HepG2 (cell line): ENCODE results near the gene HECA. TPM values are rescaled to one million over a fixed set of nuclear protein-coding genes. Genes with fewer than 3 reads are reported as not detected.
A peak's percentile ranks its signal among the peaks of the same experiment; 100 is the strongest.

Experiments
- AKAP8 ChIP-seq: sonication (generic); formaldehyde crosslinking; IDR thresholded peaks from 2 replicates; pipeline ENCODE4 v1.5.1; 2020; ENCODE audit warnings: mild to moderate bottlenecking, missing genetic modification reagents
- EEA1 ChIP-seq: sonication (generic); formaldehyde crosslinking; IDR thresholded peaks from 2 replicates; pipeline ENCODE4 v1.5.1; 2020; ENCODE audit warnings: mild to moderate bottlenecking, missing genetic modification reagents, borderline replicate concordance
- JUNB ChIP-seq: sonication (generic); formaldehyde crosslinking; IDR thresholded peaks from 2 replicates; pipeline ENCODE4 v1.8.0; 2022; ENCODE audit warnings: missing genetic modification reagents, mild to moderate bottlenecking, borderline replicate concordance
- RBAK ChIP-seq: sonication (generic); formaldehyde crosslinking; IDR thresholded peaks from 2 replicates; pipeline ENCODE4 v1.5.1; 2020; ENCODE audit warnings: mild to moderate bottlenecking, missing genetic modification reagents
- SAP130 ChIP-seq: IDR thresholded peaks from 2 replicates; pipeline ENCODE4 v1.6.1; 2016; ENCODE audit warnings: low read depth
- SMARCE1 ChIP-seq: fragments of 450-650 bp; IDR thresholded peaks from 2 replicates; pipeline ENCODE4 v1.6.1; 2017; ENCODE audit warnings: borderline replicate concordance
- SNAPC2 ChIP-seq: sonication (generic); formaldehyde crosslinking; IDR thresholded peaks from 2 replicates; pipeline ENCODE4 v1.8.1; 2022; ENCODE audit warnings: mild to moderate bottlenecking, missing genetic modification reagents
- SNRNP70 ChIP-seq: fragments of 200-400 bp; formaldehyde crosslinking; IDR thresholded peaks from 2 replicates; pipeline ENCODE4 v1.6.1; 2017; ENCODE audit warnings: mild to moderate bottlenecking, low read depth, low read length, moderate library complexity
- ZKSCAN5 ChIP-seq: sonication (generic); formaldehyde crosslinking; IDR thresholded peaks from 2 replicates; pipeline ENCODE4 v1.5.1; 2020; ENCODE audit warnings: mild to moderate bottlenecking, missing genetic modification reagents
- ZNF280B ChIP-seq: sonication (generic); formaldehyde crosslinking; IDR thresholded peaks from 2 replicates; pipeline ENCODE4 v1.5.0; 2020; ENCODE audit warnings: missing genetic modification reagents, mild to moderate bottlenecking, borderline replicate concordance
- ZNF580 ChIP-seq: IDR thresholded peaks from 2 replicates; pipeline ENCODE4 v1.6.1; 2016; ENCODE audit warnings: low read depth, borderline replicate concordance
- ZNF678 ChIP-seq: sonication (generic); formaldehyde crosslinking; IDR thresholded peaks from 2 replicates; pipeline ENCODE4 v1.4.0; 2020; ENCODE audit warnings: mild to moderate bottlenecking, missing genetic modification reagents
- ZNF75D ChIP-seq: sonication (generic); formaldehyde crosslinking; IDR thresholded peaks from 2 replicates; pipeline ENCODE4 v1.8.1; 2023; ENCODE audit warnings: missing genetic modification reagents, mild to moderate bottlenecking, borderline replicate concordance
- ZXDC ChIP-seq: sonication (generic); formaldehyde crosslinking; IDR thresholded peaks from 2 replicates; pipeline ENCODE4 v1.5.0; 2020; ENCODE audit warnings: mild to moderate bottlenecking, missing genetic modification reagents
- polyA plus RNA-seq, 8 experiments: library from polyadenylated mRNA; depleted of rRNA in 3 of 8; stranded (reverse) in 7 of 8; unstranded in 1 of 8; fragments of >200 nt; fragmentation: Illumina TruSeq in 4 of 8; extraction: Trizol in 4 of 8; gene quantifications; 2 replicates each; pipeline versions ENCODE4 v1.2.1 to v1.2.3, GENCODE V29; 2011 to 2016; ENCODE audit warnings: low read depth in 4 of 8, missing spikeins in 1 of 8, mixed read lengths in 1 of 8; ENCODE audit not compliant: insufficient read depth in 1 of 8
- total RNA-seq, 5 experiments: library from RNA; depleted of rRNA; stranded (reverse); fragments of >200 nt; fragmentation: Illumina TruSeq; extraction: Trizol; gene quantifications; 2 replicates each; pipeline ENCODE4 v1.2.3, GENCODE V29; 2016; ENCODE audit warnings: low read depth in 1 of 5
- TF ChIP-seq, protein P1 (sequence below): sonication (generic); formaldehyde crosslinking; IDR thresholded peaks from 2 replicates; pipeline ENCODE4 v1.4.0; 2020; ENCODE audit warnings: missing genetic modification reagents; ENCODE audit errors: not compliant biosample characterization
- TF ChIP-seq, protein P2 (sequence below): sonication (generic); formaldehyde crosslinking; IDR thresholded peaks from 2 replicates; pipeline ENCODE4 v1.5.1; 2020; ENCODE audit warnings: mild to moderate bottlenecking, missing genetic modification reagents, moderate library complexity
- TF ChIP-seq, protein P3 (sequence below): sonication (generic); formaldehyde crosslinking; IDR thresholded peaks from 2 replicates; pipeline ENCODE4 v1.5.0; 2020; ENCODE audit warnings: missing genetic modification reagents
- TF ChIP-seq, protein P4 (sequence below): sonication (generic); formaldehyde crosslinking; IDR thresholded peaks from 2 replicates; pipeline ENCODE4 v1.9.0; 2022; ENCODE audit warnings: low read depth, missing genetic modification reagents

HECA gene
- total and polyA plus RNA-seq, 2 of the 13 experiments (the other 11 are each of a cell fraction or from before 2014, with no cell fraction given): 0.18 to 0.49 TPM

GRCh38 chr6:139134817-139135577, at the start of gene HECA (continued):
- TF ChIP-seq ZKSCAN5 (CRISPR knock-in tag): no peak
- TF ChIP-seq, protein P1, sequence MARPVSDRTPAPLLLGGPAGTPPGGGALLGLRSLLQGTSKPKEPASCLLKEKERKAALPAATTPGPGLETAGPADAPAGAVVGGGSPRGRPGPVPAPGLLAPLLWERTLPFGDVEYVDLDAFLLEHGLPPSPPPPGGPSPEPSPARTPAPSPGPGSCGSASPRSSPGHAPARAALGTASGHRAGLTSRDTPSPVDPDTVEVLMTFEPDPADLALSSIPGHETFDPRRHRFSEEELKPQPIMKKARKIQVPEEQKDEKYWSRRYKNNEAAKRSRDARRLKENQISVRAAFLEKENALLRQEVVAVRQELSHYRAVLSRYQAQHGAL (CRISPR knock-in tag): no peak
- TF ChIP-seq SNRNP70: no peak
- no peak for TF ChIP-seq ZNF75D
- TF ChIP-seq SNAPC2 (CRISPR knock-in tag): no peak
- TF ChIP-seq AKAP8 (CRISPR knock-in tag): no peak
- TF ChIP-seq, protein P2, sequence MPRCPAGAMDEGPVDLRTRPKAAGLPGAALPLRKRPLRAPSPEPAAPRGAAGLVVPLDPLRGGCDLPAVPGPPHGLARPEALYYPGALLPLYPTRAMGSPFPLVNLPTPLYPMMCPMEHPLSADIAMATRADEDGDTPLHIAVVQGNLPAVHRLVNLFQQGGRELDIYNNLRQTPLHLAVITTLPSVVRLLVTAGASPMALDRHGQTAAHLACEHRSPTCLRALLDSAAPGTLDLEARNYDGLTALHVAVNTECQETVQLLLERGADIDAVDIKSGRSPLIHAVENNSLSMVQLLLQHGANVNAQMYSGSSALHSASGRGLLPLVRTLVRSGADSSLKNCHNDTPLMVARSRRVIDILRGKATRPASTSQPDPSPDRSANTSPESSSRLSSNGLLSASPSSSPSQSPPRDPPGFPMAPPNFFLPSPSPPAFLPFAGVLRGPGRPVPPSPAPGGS: no peak
- TF ChIP-seq, protein P3, sequence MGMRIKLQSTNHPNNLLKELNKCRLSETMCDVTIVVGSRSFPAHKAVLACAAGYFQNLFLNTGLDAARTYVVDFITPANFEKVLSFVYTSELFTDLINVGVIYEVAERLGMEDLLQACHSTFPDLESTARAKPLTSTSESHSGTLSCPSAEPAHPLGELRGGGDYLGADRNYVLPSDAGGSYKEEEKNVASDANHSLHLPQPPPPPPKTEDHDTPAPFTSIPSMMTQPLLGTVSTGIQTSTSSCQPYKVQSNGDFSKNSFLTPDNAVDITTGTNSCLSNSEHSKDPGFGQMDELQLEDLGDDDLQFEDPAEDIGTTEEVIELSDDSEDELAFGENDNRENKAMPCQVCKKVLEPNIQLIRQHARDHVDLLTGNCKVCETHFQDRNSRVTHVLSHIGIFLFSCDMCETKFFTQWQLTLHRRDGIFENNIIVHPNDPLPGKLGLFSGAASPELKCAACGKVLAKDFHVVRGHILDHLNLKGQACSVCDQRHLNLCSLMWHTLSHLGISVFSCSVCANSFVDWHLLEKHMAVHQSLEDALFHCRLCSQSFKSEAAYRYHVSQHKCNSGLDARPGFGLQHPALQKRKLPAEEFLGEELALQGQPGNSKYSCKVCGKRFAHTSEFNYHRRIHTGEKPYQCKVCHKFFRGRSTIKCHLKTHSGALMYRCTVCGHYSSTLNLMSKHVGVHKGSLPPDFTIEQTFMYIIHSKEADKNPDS (CRISPR knock-in tag): no peak
- peak; percentile 24; the same call in 1 of the 2 replicates for TF ChIP-seq ZNF580 (CRISPR knock-in tag)
- TF ChIP-seq ZXDC: no peak
- TF ChIP-seq SMARCE1: no peak
- TF ChIP-seq JUNB: no peak
- TF ChIP-seq RBAK (CRISPR knock-in tag): no peak
- TF ChIP-seq, protein P4, sequence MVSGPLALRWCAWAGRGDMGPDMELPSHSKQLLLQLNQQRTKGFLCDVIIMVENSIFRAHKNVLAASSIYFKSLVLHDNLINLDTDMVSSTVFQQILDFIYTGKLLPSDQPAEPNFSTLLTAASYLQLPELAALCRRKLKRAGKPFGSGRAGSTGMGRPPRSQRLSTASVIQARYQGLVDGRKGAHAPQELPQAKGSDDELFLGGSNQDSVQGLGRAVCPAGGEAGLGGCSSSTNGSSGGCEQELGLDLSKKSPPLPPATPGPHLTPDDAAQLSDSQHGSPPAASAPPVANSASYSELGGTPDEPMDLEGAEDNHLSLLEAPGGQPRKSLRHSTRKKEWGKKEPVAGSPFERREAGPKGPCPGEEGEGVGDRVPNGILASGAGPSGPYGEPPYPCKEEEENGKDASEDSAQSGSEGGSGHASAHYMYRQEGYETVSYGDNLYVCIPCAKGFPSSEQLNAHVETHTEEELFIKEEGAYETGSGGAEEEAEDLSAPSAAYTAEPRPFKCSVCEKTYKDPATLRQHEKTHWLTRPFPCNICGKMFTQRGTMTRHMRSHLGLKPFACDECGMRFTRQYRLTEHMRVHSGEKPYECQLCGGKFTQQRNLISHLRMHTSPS (CRISPR knock-in tag): no peak
- no peak for TF ChIP-seq EEA1 (CRISPR knock-in tag)
- no peak for TF ChIP-seq ZNF280B (CRISPR knock-in tag)
- no peak for TF ChIP-seq ZNF678 (CRISPR knock-in tag)
- TF ChIP-seq SAP130 (CRISPR knock-in tag): 0 out of 2 replicates have a peak, but pooled peaks have one; percentile 39
